Measurements from ENCODE around the gene NEK1. TPM values are rescaled to one million over a fixed set of nuclear protein-coding genes. Genes with fewer than 3 reads are reported as not detected.
"Not testable (repeated sequence)": the region's sequence is repeated elsewhere in the genome, so short reads cannot be mapped to it uniquely, and the experiment has no call there.

The NEK1 gene
- total RNA-seq, 2 donors from 2014 or later = 9.8 to 20.6 TPM

DNA sequence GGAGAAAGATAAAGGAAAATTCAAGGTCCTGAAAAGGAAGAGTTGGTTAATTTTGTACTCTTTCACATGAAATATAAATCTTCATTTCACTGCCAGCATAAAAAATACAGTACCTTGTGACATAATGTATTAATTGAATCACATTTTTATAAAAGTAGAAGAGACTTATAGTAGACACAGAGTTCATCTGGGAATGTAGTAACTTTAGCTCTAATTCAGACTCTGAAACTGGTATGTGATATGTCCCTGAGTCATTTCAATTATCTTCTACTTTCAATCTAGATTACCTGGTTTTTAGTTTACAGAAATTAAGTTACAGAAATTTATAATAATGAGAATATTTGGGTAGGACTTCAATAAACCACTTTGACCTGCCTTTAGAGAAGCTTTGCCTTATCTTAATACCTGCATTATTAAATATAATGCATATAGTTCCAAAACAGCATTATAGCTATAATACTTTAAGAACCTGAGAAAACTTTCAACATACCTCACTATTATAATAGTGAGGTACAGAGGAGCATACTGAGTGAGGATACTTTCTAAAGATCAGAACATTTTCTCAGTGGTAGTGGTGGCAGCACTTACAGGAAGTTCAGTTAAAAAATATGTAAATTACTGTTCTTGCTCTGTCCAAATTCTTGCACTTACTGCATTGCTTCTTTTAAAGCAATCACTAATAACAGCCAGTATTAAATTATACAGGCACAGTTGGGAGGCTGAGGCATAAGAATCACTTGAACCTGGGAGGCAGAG, 11.2 kb downstream of the NEK1 start:
- ATAC-seq = no peak
- peaks cover 8 to 18% of the 10 kb centered on the region in 2 donors for H3K4me1 Mint-ChIP-seq (ENCODE audit: low read depth in 2 of 2)
- no peaks in the 10 kb centered on the region for H3K27me3 Mint-ChIP-seq
- H3K4me3 Mint-ChIP-seq = no peak overlapping the region
- no peak for DNase-seq (ENCODE audit: low spot score)
- no peak overlapping the region for H3K27ac Mint-ChIP-seq
- no peaks in the 10 kb centered on the region for H3K36me3 Mint-ChIP-seq
- no peaks in the 10 kb centered on the region for H3K9me3 Mint-ChIP-seq

DNA sequence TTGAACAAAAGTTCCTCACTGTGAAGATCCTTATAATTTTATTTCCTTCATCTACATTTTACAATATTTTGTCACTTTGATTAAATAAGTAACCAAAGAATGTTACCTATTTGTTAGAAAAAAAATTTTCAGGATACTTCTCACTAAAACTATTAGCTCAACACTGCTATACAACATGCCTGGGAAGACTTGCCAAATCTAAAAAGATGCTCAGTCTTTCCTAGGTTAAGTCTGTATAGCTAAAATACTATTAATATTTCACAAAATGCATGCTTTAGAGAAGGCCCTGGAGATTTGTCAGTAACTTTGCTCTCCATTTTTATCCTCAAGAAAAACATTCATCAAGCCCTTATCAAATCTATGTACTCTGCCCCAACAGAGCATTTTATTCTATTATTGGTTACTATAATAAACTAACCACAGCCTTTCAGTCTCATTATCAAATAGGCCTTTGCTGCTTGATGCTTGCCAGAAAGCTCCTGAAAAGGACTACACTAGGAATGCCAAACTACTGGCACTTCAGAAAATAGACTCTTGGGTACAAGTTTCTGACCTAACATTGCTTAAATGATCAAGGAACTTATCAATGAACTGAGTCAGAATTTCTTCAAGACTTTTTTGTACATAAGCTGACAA, 17.7 kb downstream of the NEK1 start:
- H3K4me1 Mint-ChIP-seq (ENCODE audit: low read depth in 2 of 2) = no peaks in the 10 kb centered on the region
- no peak for ATAC-seq
- DNase-seq (ENCODE audit: low spot score) = no peak
- no peaks in the 10 kb centered on the region for H3K9me3 Mint-ChIP-seq
- no peaks in the 10 kb centered on the region for H3K27me3 Mint-ChIP-seq
- no peak overlapping the region for H3K4me3 Mint-ChIP-seq
- H3K36me3 Mint-ChIP-seq = peaks cover 8% of the 10 kb centered on the region
- H3K27ac Mint-ChIP-seq = no peak overlapping the region

- Mint-ChIP-seq H3K27me3 (no peaks in the 10 kb centered on the region), H3K4me1 (ENCODE audit: low read depth in 2 of 2) (no peaks in the 10 kb centered on the region), H3K27ac (no peak overlapping the region), H3K4me3 (no peak overlapping the region), H3K36me3 (peaks cover 8% of the 10 kb centered on the region), H3K9me3 (no peaks in the 10 kb centered on the region)
- no peak for DNase-seq (ENCODE audit: low spot score)
- no peak for ATAC-seq
These were observed 19.3 kb downstream of the NEK1 start for GRCh38 chr4:169593050-169593560.

DNA sequence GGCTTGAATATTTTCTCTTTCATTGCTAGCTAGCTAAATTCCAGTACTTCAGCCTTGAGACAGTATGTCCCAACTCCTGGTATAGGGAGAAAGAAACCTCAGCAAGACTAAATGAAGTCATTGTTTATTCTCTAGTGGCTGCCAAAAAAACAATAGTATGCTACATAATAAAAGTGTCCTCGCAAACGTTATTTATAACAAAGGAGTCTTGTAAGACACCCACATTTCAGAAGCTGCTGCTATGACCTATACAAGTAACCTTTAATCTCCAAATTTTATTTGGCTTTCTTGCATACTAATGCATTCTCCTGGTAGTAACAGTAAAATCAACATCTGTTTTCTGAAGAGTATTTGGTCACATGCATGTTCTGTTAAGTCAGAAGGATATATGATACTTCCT, 28.8 kb downstream of the NEK1 start:
- DNase-seq (ENCODE audit: low spot score) = no peak
- no peak for ATAC-seq
- Mint-ChIP-seq H3K4me1 (ENCODE audit: low read depth in 2 of 2) (no peaks in the 10 kb centered on the region), H3K36me3 (peaks cover 5% of the 10 kb centered on the region), H3K27ac (no peak overlapping the region), H3K27me3 (no peaks in the 10 kb centered on the region), H3K4me3 (no peak overlapping the region), H3K9me3 (no peaks in the 10 kb centered on the region)

- H3K36me3 Mint-ChIP-seq = peaks cover 5% of the 10 kb centered on the region
- DNase-seq (ENCODE audit: low spot score) (no peak), ATAC-seq (no peak)
- H3K9me3 Mint-ChIP-seq = no peaks in the 10 kb centered on the region
- no peak overlapping the region for H3K4me3 Mint-ChIP-seq
- peak overlapping the region in 1 of 2 donors; percentile 41 for H3K27ac Mint-ChIP-seq
- no peaks in the 10 kb centered on the region for H3K4me1 Mint-ChIP-seq (ENCODE audit: low read depth in 2 of 2)
- no peaks in the 10 kb centered on the region for H3K27me3 Mint-ChIP-seq
These were observed 29.7 kb downstream of the NEK1 start for GRCh38 chr4:169582706-169583105.

GRCh38 chr4:169582203-169582602, 30.2 kb downstream of the NEK1 start:
- H3K9me3 Mint-ChIP-seq = no peaks in the 10 kb centered on the region
- no peaks in the 10 kb centered on the region for H3K27me3 Mint-ChIP-seq
- peak overlapping the region in 1 of 2 donors; percentile 41 for H3K27ac Mint-ChIP-seq
- no peaks in the 10 kb centered on the region for H3K4me1 Mint-ChIP-seq (ENCODE audit: low read depth in 2 of 2)
- DNase-seq (ENCODE audit: low spot score) (no peak), ATAC-seq (no peak)
- H3K4me3 Mint-ChIP-seq = no peak overlapping the region
- peaks cover 5% of the 10 kb centered on the region for H3K36me3 Mint-ChIP-seq

DNA sequence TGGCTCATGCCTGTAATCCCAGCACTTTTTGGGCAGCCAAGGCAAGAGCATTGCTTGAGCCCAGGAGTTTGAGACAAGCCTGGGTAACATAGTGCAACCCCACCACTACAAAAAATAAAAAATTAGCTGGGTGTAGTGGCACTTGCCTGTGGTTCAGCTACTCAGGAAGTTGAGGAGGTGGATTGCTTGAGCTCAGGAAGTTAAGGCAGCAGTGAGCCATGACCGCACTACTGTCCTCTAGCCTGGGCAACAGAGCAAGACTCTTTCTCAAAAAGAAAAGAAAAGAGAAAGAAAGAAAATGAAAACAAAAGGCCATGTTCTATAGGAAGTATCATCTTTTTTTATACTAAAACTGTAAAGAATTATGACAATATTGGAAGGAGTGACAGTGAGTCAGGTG, 38.5 kb downstream of the NEK1 start:
- Mint-ChIP-seq H3K4me1 (ENCODE audit: low read depth in 2 of 2) (peaks cover 24 to 32% of the 10 kb centered on the region in 2 donors), H3K9me3 (no peaks in the 10 kb centered on the region), H3K27ac (peak overlapping the region; percentile 64 to 95), H3K27me3 (no peaks in the 10 kb centered on the region), H3K4me3 (peak overlapping the region; percentile 26), H3K36me3 (peaks cover 12% of the 10 kb centered on the region)
- no peak for DNase-seq (ENCODE audit: low spot score)
- peak; percentile 65 to 88 for ATAC-seq

DNA sequence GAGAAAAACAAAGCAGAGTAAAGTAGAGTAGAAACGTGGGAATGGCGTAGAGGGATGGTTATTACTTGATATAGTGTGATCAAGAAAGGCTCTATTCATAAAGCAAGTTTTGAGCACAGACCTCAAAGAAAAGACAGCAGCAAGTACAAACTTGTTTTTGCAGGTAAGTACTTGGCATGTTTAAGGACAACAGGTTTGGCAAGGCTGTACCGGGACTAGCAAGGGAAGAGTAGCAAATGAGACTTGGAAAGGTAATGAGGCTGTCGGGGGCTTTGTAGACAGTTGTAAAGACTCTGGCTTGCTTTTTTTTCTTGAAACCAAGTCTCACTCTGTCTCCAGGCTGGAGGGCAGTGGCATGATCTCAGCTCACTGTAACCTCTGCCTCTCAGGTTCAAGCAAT, 40.9 kb downstream of the NEK1 start:
- Mint-ChIP-seq H3K9me3 (no peaks in the 10 kb centered on the region), H3K4me3 (no peak overlapping the region), H3K36me3 (peaks cover 12% of the 10 kb centered on the region), H3K27ac (no peak overlapping the region), H3K4me1 (ENCODE audit: low read depth in 2 of 2) (peaks cover 26 to 34% of the 10 kb centered on the region in 2 donors), H3K27me3 (no peaks in the 10 kb centered on the region)
- ATAC-seq (no peak), DNase-seq (ENCODE audit: low spot score) (no peak)

DNA sequence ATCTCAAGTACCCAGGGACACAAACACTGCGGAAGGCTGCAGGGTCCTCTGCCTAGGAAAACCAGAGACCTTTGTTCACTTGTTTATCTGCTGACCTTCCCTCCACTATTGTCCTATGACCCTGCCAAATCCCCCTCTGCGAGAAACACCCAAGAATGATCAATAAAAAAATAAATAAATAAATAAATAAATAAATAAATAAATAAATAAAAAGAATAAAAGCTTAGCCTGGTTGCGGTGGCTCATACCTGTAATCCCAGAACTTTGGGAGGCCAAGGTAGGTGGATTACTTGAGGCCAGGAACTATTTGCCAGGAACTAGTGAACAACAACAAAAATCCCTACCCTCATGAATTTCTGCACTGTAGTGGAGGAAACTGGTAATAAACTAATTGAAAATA, 41.4 kb downstream of the NEK1 start:
- not testable (repeated sequence) for H3K9me3 Mint-ChIP-seq; ATAC-seq; H3K27me3 Mint-ChIP-seq; H3K4me3 Mint-ChIP-seq; DNase-seq (ENCODE audit: low spot score); H3K27ac Mint-ChIP-seq
- Mint-ChIP-seq H3K4me1 (ENCODE audit: low read depth in 2 of 2) (peaks cover 28 to 35% of the 10 kb centered on the region in 2 donors), H3K36me3 (peaks cover 12% of the 10 kb centered on the region)

DNA sequence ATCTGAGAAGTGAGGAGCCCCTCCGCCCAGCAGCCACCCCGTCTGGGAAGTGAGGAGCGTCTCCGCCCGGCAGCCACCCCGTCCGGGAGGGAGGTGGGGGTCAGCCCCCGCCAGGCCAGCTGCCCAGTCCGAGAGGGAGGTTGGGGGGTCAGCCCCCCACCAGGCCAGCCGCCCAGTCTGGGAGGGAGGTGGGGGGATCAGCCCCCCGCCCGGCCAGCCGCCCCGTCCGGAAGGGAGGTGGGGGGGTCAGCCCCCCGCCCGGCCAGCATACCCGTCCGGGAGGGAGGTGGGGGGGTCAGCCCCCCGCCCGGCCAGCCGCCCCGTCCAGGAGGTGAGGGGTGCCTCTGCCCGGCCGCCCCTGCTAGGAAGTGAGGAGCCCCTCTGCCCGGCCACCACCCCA, 42.1 kb downstream of the NEK1 start:
- DNase-seq (ENCODE audit: low spot score); H3K4me3 Mint-ChIP-seq; H3K27me3 Mint-ChIP-seq; H3K27ac Mint-ChIP-seq; H3K9me3 Mint-ChIP-seq; ATAC-seq: not testable (repeated sequence)
- Mint-ChIP-seq H3K4me1 (ENCODE audit: low read depth in 2 of 2) (peaks cover 28 to 37% of the 10 kb centered on the region in 2 donors), H3K36me3 (peaks cover 12% of the 10 kb centered on the region)

- H3K4me3 Mint-ChIP-seq; H3K27ac Mint-ChIP-seq; ATAC-seq; DNase-seq (ENCODE audit: low spot score); H3K27me3 Mint-ChIP-seq; H3K9me3 Mint-ChIP-seq: not testable (repeated sequence)
- Mint-ChIP-seq H3K4me1 (ENCODE audit: low read depth in 2 of 2) (peaks cover 23 to 27% of the 10 kb centered on the region in 2 donors), H3K36me3 (peaks cover 12% of the 10 kb centered on the region)
These were observed 43.2 kb downstream of the NEK1 start for GRCh38 chr4:169569188-169569587.

DNA sequence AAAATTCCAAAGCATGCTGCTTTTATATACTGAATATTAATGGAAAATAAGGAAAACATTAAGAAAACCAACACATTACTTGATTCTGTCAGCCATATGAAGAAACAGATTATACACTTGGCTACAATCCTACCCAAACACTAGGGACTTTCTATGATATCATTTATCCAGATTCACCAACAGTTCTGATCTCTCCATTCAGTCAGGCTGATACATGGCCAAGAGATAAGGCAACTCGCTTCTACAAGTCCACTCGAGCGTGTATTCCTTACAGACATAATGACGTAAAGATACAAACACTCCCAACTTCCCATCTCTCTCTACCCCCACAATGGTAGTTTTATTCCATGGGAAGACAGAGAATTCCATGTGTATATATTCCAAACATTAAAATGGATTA, 44.5 kb downstream of the NEK1 start:
- no peak for ATAC-seq

DNA sequence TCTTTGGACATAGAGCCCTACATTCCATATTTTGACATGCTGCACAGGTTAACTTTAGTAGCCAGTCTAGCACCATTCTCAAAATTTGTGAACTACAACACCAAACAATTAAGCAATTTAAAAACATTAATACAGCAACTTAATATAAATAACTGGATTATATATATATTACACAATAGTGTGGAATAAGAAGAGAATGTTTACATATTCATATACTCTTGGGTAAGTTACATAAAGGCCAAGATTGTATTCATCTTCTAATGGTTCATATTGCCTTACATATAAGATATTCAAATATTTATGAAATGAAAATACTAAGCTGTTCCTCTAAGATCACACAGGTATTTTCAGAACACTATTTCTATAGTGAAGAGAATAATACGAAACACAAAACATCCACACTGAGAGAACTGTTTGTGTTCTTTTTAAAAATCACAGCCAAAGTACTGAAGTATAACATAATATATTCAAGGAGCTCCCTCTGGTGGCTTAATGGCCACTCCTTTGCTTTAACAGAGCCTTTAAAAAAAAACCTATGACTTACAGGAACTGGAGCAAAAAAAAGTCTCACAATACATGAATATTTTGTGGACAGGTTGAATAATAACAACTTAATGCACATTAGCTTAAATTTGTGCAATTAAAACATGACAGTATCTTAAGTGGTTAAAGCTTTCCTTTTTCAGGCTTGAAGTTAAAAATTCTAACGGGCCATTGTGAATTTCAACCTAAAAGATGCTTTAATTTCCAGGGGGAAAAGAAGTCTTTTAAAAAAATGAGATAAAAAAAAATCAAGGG, 46.2 kb downstream of the NEK1 start:
- ATAC-seq = no peak
- peak overlapping the region; percentile 35 to 81 for H3K27ac Mint-ChIP-seq
- no peaks in the 10 kb centered on the region for H3K27me3 Mint-ChIP-seq
- no peaks in the 10 kb centered on the region for H3K9me3 Mint-ChIP-seq
- peaks cover 4 to 7% of the 10 kb centered on the region in 2 donors for H3K4me1 Mint-ChIP-seq (ENCODE audit: low read depth in 2 of 2)
- peaks cover 4% of the 10 kb centered on the region for H3K36me3 Mint-ChIP-seq
- H3K4me3 Mint-ChIP-seq = no peak overlapping the region
- no peak for DNase-seq (ENCODE audit: low spot score)

More for the DNA sequence above, 44.5 kb downstream of the NEK1 start:
- Mint-ChIP-seq H3K9me3 (no peaks in the 10 kb centered on the region), H3K27me3 (no peaks in the 10 kb centered on the region), H3K4me1 (ENCODE audit: low read depth in 2 of 2) (peaks cover 11 to 17% of the 10 kb centered on the region in 2 donors), H3K4me3 (no peak overlapping the region), H3K36me3 (peaks cover 11% of the 10 kb centered on the region), H3K27ac (no peak overlapping the region)
- no peak for DNase-seq (ENCODE audit: low spot score)
